ENCODE data around the gene PCDHB16.
"Not testable (repeated sequence)": the region's sequence is repeated elsewhere in the genome, so short reads cannot be mapped to it uniquely, and the experiment has no call there.

DNA sequence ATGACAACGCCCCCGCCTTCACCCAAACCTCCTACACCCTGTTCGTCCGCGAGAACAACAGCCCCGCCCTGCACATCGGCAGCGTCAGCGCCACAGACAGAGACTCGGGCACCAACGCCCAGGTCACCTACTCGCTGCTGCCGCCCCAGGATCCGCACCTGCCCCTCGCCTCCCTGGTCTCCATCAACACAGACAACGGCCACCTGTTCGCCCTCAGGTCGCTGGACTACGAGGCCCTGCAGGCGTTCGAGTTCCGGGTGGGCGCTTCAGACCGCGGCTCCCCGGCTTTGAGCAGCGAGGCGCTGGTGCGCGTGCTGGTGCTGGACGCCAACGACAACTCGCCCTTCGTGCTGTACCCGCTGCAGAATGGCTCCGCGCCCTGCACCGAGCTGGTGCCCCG, 2.8 kb upstream of the PCDHB16 start:
- TF ChIP-seq, protein P1, sequence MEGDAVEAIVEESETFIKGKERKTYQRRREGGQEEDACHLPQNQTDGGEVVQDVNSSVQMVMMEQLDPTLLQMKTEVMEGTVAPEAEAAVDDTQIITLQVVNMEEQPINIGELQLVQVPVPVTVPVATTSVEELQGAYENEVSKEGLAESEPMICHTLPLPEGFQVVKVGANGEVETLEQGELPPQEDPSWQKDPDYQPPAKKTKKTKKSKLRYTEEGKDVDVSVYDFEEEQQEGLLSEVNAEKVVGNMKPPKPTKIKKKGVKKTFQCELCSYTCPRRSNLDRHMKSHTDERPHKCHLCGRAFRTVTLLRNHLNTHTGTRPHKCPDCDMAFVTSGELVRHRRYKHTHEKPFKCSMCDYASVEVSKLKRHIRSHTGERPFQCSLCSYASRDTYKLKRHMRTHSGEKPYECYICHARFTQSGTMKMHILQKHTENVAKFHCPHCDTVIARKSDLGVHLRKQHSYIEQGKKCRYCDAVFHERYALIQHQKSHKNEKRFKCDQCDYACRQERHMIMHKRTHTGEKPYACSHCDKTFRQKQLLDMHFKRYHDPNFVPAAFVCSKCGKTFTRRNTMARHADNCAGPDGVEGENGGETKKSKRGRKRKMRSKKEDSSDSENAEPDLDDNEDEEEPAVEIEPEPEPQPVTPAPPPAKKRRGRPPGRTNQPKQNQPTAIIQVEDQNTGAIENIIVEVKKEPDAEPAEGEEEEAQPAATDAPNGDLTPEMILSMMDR (IDR thresholded peaks at IDR 0.05): not testable (repeated sequence)
- TF ChIP-seq POLR2A (IDR thresholded peaks at IDR 0.05); POLR2AphosphoS5 (IDR thresholded peaks at IDR 0.05; ENCODE audit: insufficient read depth in 1 of 2, low read depth in 1 of 2): not testable (repeated sequence)
